HFF-Myc (cell line): Measurements from ENCODE around the gene DNAH8.

Source experiments
- DNase-seq: peaks from one replicate; pipeline ENCODE4 v3.0.0-alpha.2; 2011; ENCODE audit warnings: low read depth; ENCODE audit errors: extremely low read depth
- H3K4me3 ChIP-seq: replicated peaks from 2 replicates; pipeline ENCODE4 v1.5.1; 2011; ENCODE audit warnings: low read depth, mild to moderate bottlenecking, control low read depth, low read length
- CTCF ChIP-seq: IDR thresholded peaks from 2 replicates; pipeline ENCODE4 v1.5.1; 2012; ENCODE audit warnings: mild to moderate bottlenecking, low read depth, low read length, control low read depth; ENCODE audit errors: missing control alignments

The DNAH8 gene

GRCh38 chr6:38701551-38701950 is 13.6 kb upstream of the DNAH8 start:
- H3K4me3 ChIP-seq: peak overlapping the region; percentile 91
- no peak for TF ChIP-seq CTCF
- no peak for DNase-seq

DNA sequence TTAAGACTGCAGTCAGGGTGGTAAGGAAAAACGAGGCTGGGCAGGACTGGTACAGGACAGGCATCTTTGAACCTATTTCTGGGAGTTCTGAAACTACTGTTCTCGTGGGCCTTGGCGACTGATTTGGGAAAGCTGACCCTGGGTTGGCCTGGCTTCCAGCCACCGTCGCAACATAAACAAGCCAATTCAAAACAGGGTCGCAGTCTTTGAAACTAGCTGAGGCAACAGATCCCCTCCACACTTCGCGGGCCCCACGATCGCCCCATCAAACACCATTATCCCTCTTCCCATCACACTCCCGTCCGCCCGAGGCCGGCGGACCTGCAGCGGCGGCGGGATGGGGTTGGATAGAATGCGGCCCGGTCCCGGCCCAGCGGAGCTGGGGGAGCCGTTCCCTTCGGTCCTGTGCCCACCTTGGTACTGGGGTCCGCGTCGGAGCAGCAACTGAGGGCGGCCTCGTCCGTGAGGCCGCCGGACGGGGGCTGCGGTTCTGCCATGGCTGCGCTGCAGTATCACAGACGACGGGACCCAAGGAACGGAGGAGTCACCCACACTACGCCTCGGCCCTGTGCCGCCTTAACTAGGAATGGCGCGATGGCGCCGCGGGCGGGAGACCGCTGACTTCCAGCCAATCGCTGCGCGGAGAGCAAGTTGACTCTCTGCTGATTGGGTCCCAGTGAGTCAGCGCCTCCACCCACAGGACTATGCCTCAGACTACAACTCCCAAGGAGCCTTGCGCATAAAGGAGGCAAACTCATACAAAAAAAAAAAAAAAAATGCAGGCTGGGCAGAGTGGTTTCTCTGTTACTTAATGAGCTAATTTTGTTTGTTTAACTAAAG is 12.3 kb upstream of the DNAH8 start, which contains the start of gene GLO1:
TSS of gene GLO1 (minus strand) at position 588 of the 840 bp plus-strand sequence. CDS start at position 497, 91 bp downstream.
- peak; percentile 96 for DNase-seq
- no peak for TF ChIP-seq CTCF
- peak within 1 kb of the TSS; percentile 91 for H3K4me3 ChIP-seq

- DNase-seq: no peak
- TF ChIP-seq CTCF: no peak
- no peak overlapping the region for H3K4me3 ChIP-seq
Observed at GRCh38 chr6:38703949-38704590, 11.0 kb upstream of the DNAH8 start.

DNA sequence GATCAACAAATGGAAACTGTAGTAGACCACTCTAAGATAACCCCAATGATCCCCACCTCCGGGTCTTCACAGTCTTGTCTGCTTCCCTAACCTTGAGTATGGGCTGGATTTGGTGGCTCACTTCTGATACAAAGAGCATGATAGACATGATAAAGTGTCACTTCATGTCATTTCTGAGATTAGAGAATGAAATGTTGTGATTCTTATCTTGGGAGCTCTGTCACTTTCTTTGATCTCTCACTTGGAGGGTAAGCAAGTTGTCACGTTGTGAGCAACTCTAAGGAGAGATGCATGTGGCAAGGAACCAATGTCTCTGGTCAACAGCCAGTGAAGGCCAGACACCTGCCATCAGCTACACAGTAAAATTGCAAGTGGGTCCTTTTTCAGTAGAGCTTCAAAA is 9.2 kb upstream of the DNAH8 start:
- DNase-seq: no peak

DNA sequence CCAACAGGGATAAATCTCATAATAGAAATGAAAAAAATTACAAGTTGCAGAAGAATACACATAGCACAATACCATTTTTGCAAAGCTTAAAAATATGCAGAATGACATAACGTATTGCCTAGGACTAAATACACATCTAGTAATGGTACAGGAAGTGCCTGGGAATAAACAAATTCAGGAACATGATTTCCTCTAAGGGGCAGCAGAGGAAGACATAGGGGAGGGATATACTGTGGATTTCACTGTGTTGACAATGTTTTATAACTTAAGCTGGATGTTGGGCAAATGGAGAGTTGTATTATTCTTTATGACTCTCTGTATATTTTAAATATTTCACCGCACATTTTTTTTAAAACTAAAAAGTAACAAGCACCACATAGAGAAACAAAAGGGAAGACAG is 6.6 kb upstream of the DNAH8 start:
- DNase-seq: no peak
- TF ChIP-seq CTCF: no peak
- no peak overlapping the region for H3K4me3 ChIP-seq

More for the DNA sequence above, 9.2 kb upstream of the DNAH8 start:
- H3K4me3 ChIP-seq: no peak overlapping the region
- TF ChIP-seq CTCF: no peak

DNA sequence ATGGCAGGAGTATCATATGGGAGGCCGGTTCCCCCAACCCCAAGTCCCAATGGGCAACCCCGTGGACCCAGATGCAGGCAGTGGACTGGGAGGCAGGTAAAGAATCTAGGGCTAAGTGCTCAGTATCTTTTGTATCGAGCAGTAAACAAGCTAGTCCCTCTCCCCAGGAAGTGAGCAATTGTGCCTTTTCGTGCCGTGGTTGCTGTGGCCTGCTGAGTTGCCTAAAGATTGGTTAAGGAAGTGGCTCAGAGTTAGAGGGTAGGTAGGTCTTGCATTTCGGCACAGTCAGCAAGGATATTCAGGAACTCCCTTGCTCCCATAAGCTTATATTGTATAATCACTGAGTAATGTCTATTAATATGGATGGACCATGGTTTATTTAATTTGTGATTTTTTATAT is 1.3 kb upstream of the DNAH8 start:
- H3K4me3 ChIP-seq: no peak overlapping the region
- DNase-seq: no peak
- no peak for TF ChIP-seq CTCF
